Suprapubic skin (tissue), 3 donors: ENCODE measurements around the gene COPS9.

Experiments used
- CTCF ChIP-seq, 2 donors: fragments of 200-600 bp in 1 of 2; fragments of 450-650 bp in 1 of 2; sonication (generic) in 1 of 2; IDR thresholded peaks; one replicate each; pipeline ENCODE4 v1.5.1; 2016 to 2019; ENCODE audit warnings: antibody characterized with exemption in 2 of 2, mild to moderate bottlenecking in 1 of 2, moderate library complexity in 1 of 2
- POLR2AphosphoS5 ChIP-seq, 3 donors: sonication (generic); formaldehyde crosslinking; IDR thresholded peaks; one replicate each; pipeline ENCODE4 v1.6.1; 2017; ENCODE audit warnings: antibody characterized with exemption in 3 of 3

GRCh38 chr2:240098349-240098748, 37.8 kb downstream of the COPS9 start:
- TF ChIP-seq CTCF (IDR thresholded peaks at IDR 0.05) = no peak
- TF ChIP-seq POLR2AphosphoS5 (IDR thresholded peaks at IDR 0.05) = no peak
